ENCODE results near the gene GRAMD4.

GRCh38 chr22:46669201-46669600 lies 49.0 kb downstream of the GRAMD4 start:
- TF ChIP-seq POLR2A (IDR thresholded peaks at IDR 0.05) (no peak), CTCF (IDR thresholded peaks at IDR 0.05 in 4 of 5, conservative IDR thresholded peaks at IDR 0.05 in 1 of 5) (no peak)

All from gastrocnemius medialis (tissue), 4 donors.